ENCODE data around the gene GSTM5.

The GSTM5 gene

GRCh38 chr1:109714661-109715372, 2.8 kb downstream of the GSTM5 start:
- in situ Hi-C loops (cut with HindIII; ENCODE audit: low sequenced_read_pairs), result no loop called here
- DNase-seq (ENCODE audit: low read depth, low spot score), result no peak
- no peak overlapping the region for H3K4me3 ChIP-seq (ENCODE audit: low read depth, low read length)
- TF ChIP-seq CTCF (IDR thresholded peaks at IDR 0.05; ENCODE audit: low read depth, low read length), result no peak

DNA sequence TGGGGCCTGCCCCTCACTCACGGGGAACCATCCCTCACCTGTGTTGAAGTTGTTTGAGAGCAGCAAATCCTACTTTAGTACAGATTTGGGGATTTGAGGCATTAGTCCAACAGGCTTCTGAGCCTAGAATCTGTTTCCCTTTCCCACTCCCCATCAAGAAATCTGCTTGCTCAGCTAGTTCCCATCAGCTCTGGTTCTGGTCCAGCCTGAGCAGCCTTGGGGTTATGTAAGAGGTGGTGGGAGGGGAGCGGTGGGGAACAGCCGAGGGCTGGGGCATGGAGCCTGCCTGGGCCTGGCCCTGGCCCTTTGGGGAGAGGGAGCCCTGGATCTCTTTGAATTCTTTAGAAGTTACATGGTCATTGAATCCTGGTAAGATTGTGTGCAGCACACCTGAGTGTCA, 4.1 kb downstream of the GSTM5 start:
- no peak for DNase-seq (ENCODE audit: low read depth, low spot score)
- in situ Hi-C loops (cut with HindIII; ENCODE audit: low sequenced_read_pairs), result no loop called here
- no peak for TF ChIP-seq CTCF (IDR thresholded peaks at IDR 0.05; ENCODE audit: low read depth, low read length)
- H3K4me3 ChIP-seq (ENCODE audit: low read depth, low read length), result no peak overlapping the region

DNA sequence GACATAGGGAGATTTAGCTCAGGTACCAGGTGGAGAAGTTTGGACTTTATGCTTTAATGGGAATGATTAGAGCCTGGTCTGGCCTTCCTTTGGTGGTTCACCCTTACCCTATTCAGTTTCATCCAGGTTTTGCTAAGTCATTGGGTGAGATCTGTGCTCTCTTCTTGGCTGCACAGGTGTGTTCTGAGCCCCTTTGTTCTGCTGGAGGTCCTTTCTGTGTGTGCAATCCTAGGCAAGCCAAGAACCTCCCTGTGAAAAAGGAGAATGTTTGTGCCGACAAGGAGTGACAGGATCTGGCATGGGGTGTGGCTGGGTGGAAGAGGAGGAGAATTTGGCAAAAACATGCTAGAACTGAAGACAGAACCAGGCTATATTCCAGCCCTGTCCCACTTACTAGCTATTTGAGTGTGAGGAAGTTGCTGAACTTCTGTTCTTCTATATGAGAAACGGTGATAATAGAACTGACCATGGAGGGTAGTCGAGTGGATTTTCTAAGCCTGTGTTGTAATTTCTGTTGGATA, 4.6 kb downstream of the GSTM5 start:
- in situ Hi-C loops (cut with HindIII; ENCODE audit: low sequenced_read_pairs), result no loop called here
- no peak for TF ChIP-seq CTCF (IDR thresholded peaks at IDR 0.05; ENCODE audit: low read depth, low read length)
- no peak overlapping the region for H3K4me3 ChIP-seq (ENCODE audit: low read depth, low read length)
- DNase-seq (ENCODE audit: low read depth, low spot score), result no peak

- in situ Hi-C loops (cut with HindIII; ENCODE audit: low sequenced_read_pairs), result no loop called here
- no peak for TF ChIP-seq CTCF (IDR thresholded peaks at IDR 0.05; ENCODE audit: low read depth, low read length)
- H3K4me3 ChIP-seq (ENCODE audit: low read depth, low read length), result no peak overlapping the region
- DNase-seq (ENCODE audit: low read depth, low spot score), result no peak
These were observed 5.7 kb downstream of the GSTM5 start for GRCh38 chr1:109717729-109718128.

DNA sequence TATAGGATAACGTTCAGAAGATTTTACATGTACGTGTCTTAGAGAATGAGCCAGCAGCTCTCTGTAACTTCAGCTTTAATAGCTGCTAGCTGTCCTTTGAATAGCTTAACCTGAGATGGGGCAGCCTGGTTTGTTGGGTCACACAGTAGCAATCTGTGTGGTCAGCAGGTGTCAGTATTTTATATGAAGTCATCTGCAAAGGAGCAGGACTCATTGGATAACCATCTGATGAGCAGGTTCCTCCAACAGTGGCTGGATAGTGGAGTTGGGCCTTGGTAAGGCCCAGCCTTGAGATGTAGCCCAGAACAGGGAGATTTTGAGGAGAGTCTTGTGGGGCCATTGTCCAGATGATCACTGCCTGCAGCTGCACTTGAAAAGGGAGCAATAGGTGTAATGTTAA, 6.4 kb downstream of the GSTM5 start:
- in situ Hi-C loops (cut with HindIII; ENCODE audit: low sequenced_read_pairs), result no loop called here
- H3K4me3 ChIP-seq (ENCODE audit: low read depth, low read length), result no peak overlapping the region
- DNase-seq (ENCODE audit: low read depth, low spot score), result no peak
- no peak for TF ChIP-seq CTCF (IDR thresholded peaks at IDR 0.05; ENCODE audit: low read depth, low read length)

DNA sequence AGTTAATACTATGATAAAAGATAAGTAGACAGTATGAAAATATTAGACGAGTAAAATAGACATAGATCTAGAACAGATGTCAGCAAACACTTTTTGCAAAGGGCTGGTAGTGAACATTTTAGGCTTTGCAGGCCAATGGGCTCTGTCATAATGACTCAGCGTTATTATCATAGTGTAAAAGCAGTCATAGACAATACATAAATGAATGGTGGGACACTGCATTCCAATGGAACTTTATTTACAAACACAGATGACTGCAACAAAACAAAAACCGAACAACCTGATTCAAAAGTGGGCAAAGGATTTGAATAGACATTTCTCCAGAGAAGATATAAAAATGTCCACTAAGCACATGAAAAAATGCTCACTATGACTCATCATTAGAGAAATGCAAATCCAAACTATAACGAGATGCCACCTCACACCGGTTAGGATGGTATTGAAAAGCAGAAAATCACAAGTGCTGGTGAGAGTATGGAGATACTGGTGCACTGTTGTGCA, 7.3 kb downstream of the GSTM5 start:
- no peak overlapping the region for H3K4me3 ChIP-seq (ENCODE audit: low read depth, low read length)
- no peak for TF ChIP-seq CTCF (IDR thresholded peaks at IDR 0.05; ENCODE audit: low read depth, low read length)
- in situ Hi-C loops (cut with HindIII; ENCODE audit: low sequenced_read_pairs), result no loop called here
- peak; percentile 41 for DNase-seq (ENCODE audit: low read depth, low spot score)

All from astrocyte of the spinal cord (primary cell).